Measurements from ENCODE around the gene ACSF3.
A peak's percentile ranks its signal among the peaks of the same experiment; 100 is the strongest.
"Not testable (repeated sequence)": the region's sequence is repeated elsewhere in the genome, so short reads cannot be mapped to it uniquely, and the experiment has no call there.

Gene ACSF3

GRCh38 chr16:89191901-89192185 lies 98.2 kb downstream of the ACSF3 start:
- Histone ChIP-seq H3K14ac (ENCODE audit: low read length) (no peak overlapping the region), H3K79me2 (ENCODE audit: control insufficient read depth, insufficient read depth, low read length, poor library complexity) (no peaks in the 10 kb centered on the region), H3K9ac (ENCODE audit: low read length) (no peak overlapping the region), H4K12ac (ENCODE audit: low read depth, low read length) (no peak overlapping the region), H2BK120ac (ENCODE audit: insufficient read depth, low read length, poor library complexity) (no peak overlapping the region), H3K27ac (ENCODE audit: low read depth, low read length) (no peak overlapping the region), H2AFZ (ENCODE audit: insufficient read depth, low read length, poor library complexity) (no peak overlapping the region), H2BK5ac (ENCODE audit: low read depth, low read length, poor library complexity) (no peak overlapping the region), H3K4me2 (ENCODE audit: low read length) (peak overlapping the region; percentile 59), H3K4ac (ENCODE audit: low read depth, low read length) (no peak overlapping the region), H4K8ac (ENCODE audit: low read depth, low read length) (no peak overlapping the region), H3K18ac (ENCODE audit: low read length) (no peak overlapping the region), H2AK5ac (ENCODE audit: low read length) (no peak overlapping the region), H3K4me3 (ENCODE audit: low read depth, low read length) (no peak overlapping the region), H2BK12ac (ENCODE audit: low read length) (no peak overlapping the region), H3K9me3 (ENCODE audit: insufficient read depth, low read depth, low read length) (peaks cover 6% of the 10 kb centered on the region), H3K36me3 (ENCODE audit: control insufficient read depth in 1 of 2, insufficient read depth in 2 of 2, low read length in 2 of 2) (no peaks in the 10 kb centered on the region), H3K27me3 (ENCODE audit: insufficient read depth, low read length) (peaks cover 4% of the 10 kb centered on the region), H4K91ac (ENCODE audit: low read depth, low read length) (no peak overlapping the region), H3K23ac (ENCODE audit: low read length) (no peak overlapping the region), H3K4me1 (ENCODE audit: control insufficient read depth in 1 of 2, insufficient read depth in 2 of 2, low read length in 2 of 2) (peaks cover 0 to 4% of the 10 kb centered on the region in 2 experiments), H3K79me1 (ENCODE audit: low read length) (no peaks in the 10 kb centered on the region)
- no peak for DNase-seq
- WGBS (ENCODE audit: extremely low coverage, insufficient coverage, insufficient read length) = no CpG with 5 or more reads among the region's 19 CpGs

GRCh38 chr16:89192186-89192955 lies 98.7 kb downstream of the ACSF3 start:
- not testable (repeated sequence) for H2AFZ ChIP-seq (ENCODE audit: insufficient read depth, low read length, poor library complexity); H3K4ac ChIP-seq (ENCODE audit: low read depth, low read length); H3K79me2 ChIP-seq (ENCODE audit: control insufficient read depth, insufficient read depth, low read length, poor library complexity); H3K36me3 ChIP-seq (ENCODE audit: control insufficient read depth in 1 of 2, insufficient read depth in 2 of 2, low read length in 2 of 2); H3K27ac ChIP-seq (ENCODE audit: low read depth, low read length); H3K18ac ChIP-seq (ENCODE audit: low read length); H2BK12ac ChIP-seq (ENCODE audit: low read length); H2AK5ac ChIP-seq (ENCODE audit: low read length); H4K91ac ChIP-seq (ENCODE audit: low read depth, low read length); H3K79me1 ChIP-seq (ENCODE audit: low read length); H3K9me3 ChIP-seq (ENCODE audit: insufficient read depth, low read depth, low read length); H3K23ac ChIP-seq (ENCODE audit: low read length); H3K4me1 ChIP-seq (ENCODE audit: control insufficient read depth in 1 of 2, insufficient read depth in 2 of 2, low read length in 2 of 2); H3K27me3 ChIP-seq (ENCODE audit: insufficient read depth, low read length); H3K14ac ChIP-seq (ENCODE audit: low read length); H2BK5ac ChIP-seq (ENCODE audit: low read depth, low read length, poor library complexity); H3K9ac ChIP-seq (ENCODE audit: low read length); H4K8ac ChIP-seq (ENCODE audit: low read depth, low read length); H2BK120ac ChIP-seq (ENCODE audit: insufficient read depth, low read length, poor library complexity); H4K12ac ChIP-seq (ENCODE audit: low read depth, low read length); H3K4me3 ChIP-seq (ENCODE audit: low read depth, low read length)
- DNase-seq = peak in 1 of 2 donors; percentile 22
- peak overlapping the region; percentile 59 for H3K4me2 ChIP-seq (ENCODE audit: low read length)
- no CpG with 5 or more reads among the region's 63 CpGs for WGBS (ENCODE audit: extremely low coverage, insufficient coverage, insufficient read length)

- no peak overlapping the region for H2AFZ ChIP-seq (ENCODE audit: insufficient read depth, low read length, poor library complexity)
- no peak overlapping the region for H3K14ac ChIP-seq (ENCODE audit: low read length)
- no peak overlapping the region for H4K8ac ChIP-seq (ENCODE audit: low read depth, low read length)
- H2BK120ac ChIP-seq (ENCODE audit: insufficient read depth, low read length, poor library complexity) = no peak overlapping the region
- H3K36me3 ChIP-seq (ENCODE audit: control insufficient read depth in 1 of 2, insufficient read depth in 2 of 2, low read length in 2 of 2) = no peaks in the 10 kb centered on the region
- H3K4me3 ChIP-seq (ENCODE audit: low read depth, low read length) = no peak overlapping the region
- no peak overlapping the region for H2BK12ac ChIP-seq (ENCODE audit: low read length)
- no peak overlapping the region for H3K18ac ChIP-seq (ENCODE audit: low read length)
- H3K9ac ChIP-seq (ENCODE audit: low read length) = no peak overlapping the region
- no peak overlapping the region for H4K91ac ChIP-seq (ENCODE audit: low read depth, low read length)
- no peak overlapping the region for H3K4ac ChIP-seq (ENCODE audit: low read depth, low read length)
- no peak overlapping the region for H3K23ac ChIP-seq (ENCODE audit: low read length)
- no peak overlapping the region for H3K4me2 ChIP-seq (ENCODE audit: low read length)
- H3K9me3 ChIP-seq (ENCODE audit: insufficient read depth, low read depth, low read length) = peaks cover 4% of the 10 kb centered on the region
- no CpG with 5 or more reads among the region's 39 CpGs for WGBS (ENCODE audit: extremely low coverage, insufficient coverage, insufficient read length)
- H3K27me3 ChIP-seq (ENCODE audit: insufficient read depth, low read length) = peaks cover 4% of the 10 kb centered on the region
- no peak overlapping the region for H2BK5ac ChIP-seq (ENCODE audit: low read depth, low read length, poor library complexity)
- no peak overlapping the region for H4K12ac ChIP-seq (ENCODE audit: low read depth, low read length)
- H2AK5ac ChIP-seq (ENCODE audit: low read length) = no peak overlapping the region
- no peak overlapping the region for H3K27ac ChIP-seq (ENCODE audit: low read depth, low read length)
- no peaks in the 10 kb centered on the region for H3K79me1 ChIP-seq (ENCODE audit: low read length)
- H3K79me2 ChIP-seq (ENCODE audit: control insufficient read depth, insufficient read depth, low read length, poor library complexity) = no peaks in the 10 kb centered on the region
- H3K4me1 ChIP-seq (ENCODE audit: control insufficient read depth in 1 of 2, insufficient read depth in 2 of 2, low read length in 2 of 2) = peaks cover 0 to 4% of the 10 kb centered on the region in 2 experiments
- no peak for DNase-seq
These were observed 99.4 kb downstream of the ACSF3 start for GRCh38 chr16:89192956-89193575.

DNA sequence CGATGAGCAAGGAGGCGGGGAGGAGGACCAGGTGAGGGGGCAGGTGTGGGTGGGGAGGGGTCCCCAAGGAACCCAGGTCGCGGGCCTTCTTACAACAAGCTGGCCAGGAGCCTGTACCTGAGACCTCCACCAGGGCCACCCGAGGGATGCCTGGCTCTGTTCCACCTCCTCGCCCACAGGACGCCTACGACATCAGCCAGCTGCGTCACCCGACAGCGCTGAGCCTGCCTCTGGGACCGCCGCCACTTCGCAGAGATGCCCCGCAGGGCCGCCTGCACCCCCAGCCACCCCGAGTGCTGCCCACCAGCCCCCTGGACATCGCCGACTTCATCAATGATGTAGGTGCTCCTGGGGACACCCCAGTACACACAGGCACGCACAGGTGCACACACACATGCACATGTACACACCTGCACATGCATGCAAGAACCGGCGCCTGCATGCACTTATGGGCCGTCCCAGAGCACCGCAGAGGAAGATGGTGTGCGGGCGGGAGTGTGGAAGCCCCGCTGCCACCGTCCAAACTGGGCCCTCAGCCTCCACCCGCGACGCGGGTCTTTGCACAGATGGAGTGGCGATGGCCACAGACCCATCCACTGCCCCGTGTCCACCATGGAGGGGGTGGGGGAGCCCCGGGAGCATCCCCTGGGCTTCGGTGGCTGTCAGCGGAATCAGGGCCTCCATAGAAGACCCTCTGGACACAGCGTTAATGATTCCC lies 100.1 kb downstream of the ACSF3 start:
- peaks cover 4% of the 10 kb centered on the region for H3K9me3 ChIP-seq (ENCODE audit: insufficient read depth, low read depth, low read length)
- no peak overlapping the region for H2BK120ac ChIP-seq (ENCODE audit: insufficient read depth, low read length, poor library complexity)
- no peak overlapping the region for H2BK5ac ChIP-seq (ENCODE audit: low read depth, low read length, poor library complexity)
- no peak overlapping the region for H4K91ac ChIP-seq (ENCODE audit: low read depth, low read length)
- no peak overlapping the region for H2BK12ac ChIP-seq (ENCODE audit: low read length)
- H3K14ac ChIP-seq (ENCODE audit: low read length) = no peak overlapping the region
- H4K12ac ChIP-seq (ENCODE audit: low read depth, low read length) = no peak overlapping the region
- H3K79me2 ChIP-seq (ENCODE audit: control insufficient read depth, insufficient read depth, low read length, poor library complexity) = no peaks in the 10 kb centered on the region
- H3K4ac ChIP-seq (ENCODE audit: low read depth, low read length) = no peak overlapping the region
- H3K27me3 ChIP-seq (ENCODE audit: insufficient read depth, low read length) = peaks cover 4% of the 10 kb centered on the region
- no peaks in the 10 kb centered on the region for H3K36me3 ChIP-seq (ENCODE audit: control insufficient read depth in 1 of 2, insufficient read depth in 2 of 2, low read length in 2 of 2)
- DNase-seq = no peak
- H3K4me2 ChIP-seq (ENCODE audit: low read length) = no peak overlapping the region
- no peak overlapping the region for H4K8ac ChIP-seq (ENCODE audit: low read depth, low read length)
- no peak overlapping the region for H3K9ac ChIP-seq (ENCODE audit: low read length)
- no peak overlapping the region for H2AFZ ChIP-seq (ENCODE audit: insufficient read depth, low read length, poor library complexity)
- no peak overlapping the region for H3K4me3 ChIP-seq (ENCODE audit: low read depth, low read length)
- no peak overlapping the region for H3K18ac ChIP-seq (ENCODE audit: low read length)
- H2AK5ac ChIP-seq (ENCODE audit: low read length) = no peak overlapping the region
- peaks cover 0 to 4% of the 10 kb centered on the region in 2 experiments for H3K4me1 ChIP-seq (ENCODE audit: control insufficient read depth in 1 of 2, insufficient read depth in 2 of 2, low read length in 2 of 2)
- no CpG with 5 or more reads among the region's 38 CpGs for WGBS (ENCODE audit: extremely low coverage, insufficient coverage, insufficient read length)
- H3K23ac ChIP-seq (ENCODE audit: low read length) = no peak overlapping the region
- H3K79me1 ChIP-seq (ENCODE audit: low read length) = no peaks in the 10 kb centered on the region
- no peak overlapping the region for H3K27ac ChIP-seq (ENCODE audit: low read depth, low read length)
